ENCODE data around the gene TGFB3.

TGFB3 gene

GRCh38 chr14:75909630-75910029 lies 72.2 kb downstream of the TGFB3 start:
- ChIA-PET POLR2A (no interaction called here), CTCF (interaction anchor here (1.6 to 9.4 kb wide), 5 partner anchors 13 to 200 kb away, joined by 4 to 230 read pairs (median 73); partner anchors contain the start of genes IFT43 and TGFB3)
- TF ChIP-seq CTCF (IDR thresholded peaks at IDR 0.05; ENCODE audit: insufficient read depth, low read length, missing control alignments), result no peak
- no peak for DNase-seq (ENCODE audit: low read depth, low spot score)
- H3K4me3 ChIP-seq (ENCODE audit: low read depth, low read length), result no peak overlapping the region

All from AG04449 (cell line).